GM21526 (cell line): ENCODE measurements around the gene HERC6.
"Not testable (repeated sequence)": the region's sequence is repeated elsewhere in the genome, so short reads cannot be mapped to it uniquely, and the experiment has no call there.

Source experiments
- ATAC-seq: cut with Tn5 transposase; IDR thresholded peaks from one replicate; pipeline ENCODE4 v1.9.1; 2021; ENCODE audit warnings: moderate library complexity; ENCODE audit not compliant: unreplicated experiment, low FRiP score

HERC6 gene

DNA sequence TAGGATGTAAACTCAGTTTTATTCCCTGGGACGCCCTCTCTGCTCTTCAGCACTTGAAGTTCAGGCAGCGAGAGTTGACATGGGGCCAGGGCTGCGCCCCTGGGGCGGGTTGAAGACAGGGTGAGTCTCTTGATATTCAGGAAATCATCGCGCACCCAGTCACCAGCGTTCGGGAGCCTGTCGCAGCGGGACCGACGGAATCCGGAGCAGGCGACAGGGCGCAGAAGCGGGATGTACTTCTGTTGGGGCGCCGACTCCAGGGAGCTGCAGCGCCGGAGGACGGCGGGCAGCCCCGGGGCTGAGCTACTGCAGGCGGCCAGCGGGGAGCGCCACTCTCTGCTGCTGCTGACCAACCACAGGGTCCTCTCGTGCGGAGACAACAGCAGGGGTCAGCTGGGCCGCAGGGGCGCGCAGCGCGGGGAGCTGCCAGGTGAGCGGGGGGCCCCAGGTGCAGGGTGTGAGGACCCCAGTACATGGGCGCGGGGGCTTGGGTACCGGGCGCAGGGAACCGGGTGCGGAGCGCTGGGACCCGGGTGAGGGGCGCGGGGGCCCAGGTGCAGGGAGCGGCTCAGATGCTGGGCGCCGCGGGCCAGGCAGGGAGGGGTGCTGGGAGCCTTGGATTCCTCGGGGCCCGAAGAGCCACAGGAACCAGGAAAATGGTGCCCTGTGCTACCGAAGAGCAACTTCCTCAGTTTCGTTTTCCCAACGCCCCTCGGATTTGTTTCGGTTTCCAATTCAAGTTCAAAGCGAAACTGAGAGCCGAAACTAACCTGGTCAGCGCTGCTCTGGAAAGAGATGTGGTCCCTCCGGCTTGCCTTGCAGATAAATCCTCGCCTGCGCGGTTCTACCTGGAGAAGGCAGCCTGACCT lies at the start of gene HERC6:
TSS of gene HERC6 (plus strand) at position 162 of the 869 bp plus-strand sequence. CDS start at position 232, 70 bp downstream.
- ATAC-seq: peak; percentile 73

DNA sequence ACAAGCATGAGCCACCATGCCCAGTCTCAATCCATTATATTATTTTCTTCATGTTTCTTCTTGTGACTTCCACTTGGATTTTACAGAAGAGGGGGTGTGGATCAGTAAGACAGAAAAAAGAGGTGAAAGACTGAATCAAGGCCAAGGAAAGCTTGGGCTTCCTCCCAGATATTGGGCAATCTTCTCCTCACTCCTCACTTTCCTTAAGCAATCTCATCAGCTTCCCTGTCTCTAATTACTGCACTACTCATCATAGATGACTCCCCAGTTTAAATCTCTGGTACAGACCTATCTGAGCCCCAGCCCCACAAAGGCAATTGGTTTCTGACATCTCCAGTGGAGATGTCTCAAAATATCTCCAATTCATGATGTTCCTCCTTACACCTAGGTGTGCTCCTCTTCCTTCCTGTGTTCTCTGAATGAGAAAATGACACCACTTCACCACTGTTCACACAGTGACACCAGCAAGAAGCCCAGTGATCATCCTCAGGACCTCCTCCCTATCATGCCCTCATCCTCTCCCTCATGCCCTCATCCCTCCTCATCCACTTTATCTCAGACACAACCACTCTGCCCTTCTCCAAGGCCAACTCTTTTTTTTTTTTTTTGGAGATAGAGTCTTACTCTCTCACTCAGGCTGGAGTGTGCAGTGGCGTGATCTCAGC lies 44.8 kb upstream of the HERC6 start:
- no peak for ATAC-seq

DNA sequence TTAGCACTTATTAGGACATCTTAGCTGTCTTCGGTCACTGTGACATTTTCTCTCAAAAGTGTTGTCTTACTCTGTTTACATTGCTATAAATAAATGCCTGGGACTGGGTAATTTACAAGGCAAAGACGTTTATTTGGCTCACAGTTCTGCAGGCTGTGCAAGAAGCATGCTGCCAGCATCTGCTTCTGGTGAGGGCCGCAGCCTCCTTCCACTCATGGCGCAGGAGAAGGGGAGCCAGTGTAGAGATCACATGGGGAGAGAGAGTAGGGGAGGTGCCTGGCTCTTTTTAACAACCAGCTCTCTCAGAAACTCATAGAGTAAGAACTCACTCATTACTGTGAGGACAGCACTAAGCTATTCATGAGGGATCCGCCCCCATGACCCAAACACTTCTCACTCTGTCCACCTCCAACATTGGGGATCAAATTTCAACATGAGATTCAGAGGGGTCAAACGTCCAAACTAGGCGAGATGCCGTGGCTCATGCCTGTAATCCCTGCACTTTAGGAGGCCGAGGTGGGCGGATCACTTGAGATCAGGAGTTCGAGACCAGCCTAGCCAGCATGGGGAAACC lies 43.5 kb upstream of the HERC6 start:
- no peak for ATAC-seq

DNA sequence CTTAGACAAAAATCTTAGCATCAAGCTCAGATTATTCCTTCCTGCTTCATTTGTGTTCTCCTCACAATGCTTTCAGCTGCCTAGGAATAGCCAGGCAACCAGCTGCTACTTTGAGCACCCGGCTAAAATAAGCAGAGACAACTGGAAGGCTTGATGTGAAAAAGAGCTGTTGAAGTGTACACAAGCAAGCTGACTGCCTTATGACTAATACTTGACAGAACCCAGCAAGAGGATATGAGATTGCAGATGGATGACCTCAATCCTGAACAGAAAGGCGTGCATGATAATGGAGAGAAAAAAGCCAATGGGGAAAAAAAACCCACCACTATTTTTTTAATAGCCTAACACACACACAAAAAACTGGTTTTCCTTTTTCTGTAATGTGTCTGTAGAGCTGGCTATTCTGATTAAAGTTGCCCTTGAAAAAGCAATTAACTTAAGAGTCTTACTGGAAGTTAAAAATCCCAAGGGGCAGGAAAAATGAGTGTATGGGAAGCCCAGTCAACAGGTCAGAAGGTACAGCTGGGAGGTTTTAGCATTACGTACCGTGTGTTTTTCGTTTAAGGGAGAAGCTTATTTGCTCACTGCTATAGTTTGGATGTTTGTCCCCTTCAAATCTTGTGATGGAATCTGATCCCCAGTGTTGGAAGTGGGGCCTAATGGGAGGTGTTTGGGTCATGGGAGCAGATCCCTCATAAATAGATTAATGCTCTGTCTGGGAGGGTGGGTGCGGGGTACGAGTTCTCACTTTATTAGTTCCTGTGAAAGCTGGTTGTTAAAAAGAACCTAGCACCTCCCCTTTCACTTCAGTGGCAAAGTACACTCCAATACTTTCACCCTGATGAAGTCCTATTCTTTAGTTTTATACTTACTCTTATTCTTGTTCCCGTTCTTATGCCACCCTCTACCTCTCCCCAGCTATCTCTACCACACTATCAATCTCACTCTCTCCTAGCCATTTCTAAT lies 37.1 kb upstream of the HERC6 start:
- no peak for ATAC-seq

DNA sequence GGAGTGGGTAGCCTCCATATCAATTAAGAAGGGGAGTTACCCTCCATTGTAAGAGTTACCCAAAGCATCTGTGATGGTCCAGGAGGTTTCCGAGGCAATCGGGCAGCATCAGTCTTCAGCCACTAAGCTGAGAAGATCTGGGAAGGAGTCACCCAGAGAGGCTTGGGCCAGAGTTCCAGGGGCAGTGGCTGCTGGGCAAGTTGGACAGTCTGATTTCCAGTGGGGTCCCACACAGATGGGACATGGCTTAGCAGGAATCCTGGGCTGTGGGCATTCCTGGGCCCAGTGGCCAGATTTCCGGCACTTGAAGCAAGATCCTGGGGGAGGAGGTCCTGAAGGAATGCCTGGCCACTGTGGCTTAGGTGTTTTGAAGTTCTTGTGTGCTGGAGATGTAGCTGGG lies 31.8 kb upstream of the HERC6 start:
- ATAC-seq: not testable (repeated sequence)

DNA sequence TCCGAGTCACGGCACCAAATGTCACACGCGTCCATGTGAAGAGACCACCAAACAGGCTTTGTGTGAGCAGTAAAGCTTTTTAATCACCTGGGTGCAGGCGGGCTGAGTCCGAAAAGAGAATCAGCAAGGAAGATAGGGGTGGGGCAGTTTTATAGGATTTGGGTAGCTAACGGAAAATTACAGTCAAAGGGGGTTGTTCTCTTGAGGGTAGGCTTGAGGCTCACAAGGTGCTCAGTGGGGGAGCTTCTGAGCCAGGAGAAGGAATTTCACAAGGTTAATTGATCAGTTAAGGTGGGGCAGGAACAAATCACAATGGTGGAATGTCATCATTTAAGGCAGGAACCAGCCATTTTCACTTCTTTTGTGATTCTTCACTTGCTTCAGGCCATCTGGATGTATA lies 29.9 kb upstream of the HERC6 start:
- not testable (repeated sequence) for ATAC-seq

DNA sequence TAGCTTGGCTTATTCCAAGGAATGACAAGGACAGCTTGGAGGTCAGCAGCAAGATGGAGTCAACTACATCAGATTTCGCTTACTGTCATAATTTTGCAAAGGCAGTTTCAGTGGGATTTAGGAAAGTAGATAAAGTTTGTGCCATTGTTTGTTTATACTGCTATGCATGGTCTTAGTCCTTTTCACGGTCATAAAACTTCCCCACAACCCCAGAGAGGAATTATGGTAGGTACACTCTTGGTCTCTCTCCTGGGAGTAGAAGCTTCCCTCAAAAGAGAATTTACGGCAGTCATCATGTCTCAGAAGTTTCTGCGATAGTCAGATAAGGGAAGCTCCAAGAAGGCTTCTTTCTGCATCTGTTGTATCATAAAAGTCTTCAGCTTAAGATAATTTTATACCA lies 27.9 kb upstream of the HERC6 start:
- ATAC-seq: no peak

DNA sequence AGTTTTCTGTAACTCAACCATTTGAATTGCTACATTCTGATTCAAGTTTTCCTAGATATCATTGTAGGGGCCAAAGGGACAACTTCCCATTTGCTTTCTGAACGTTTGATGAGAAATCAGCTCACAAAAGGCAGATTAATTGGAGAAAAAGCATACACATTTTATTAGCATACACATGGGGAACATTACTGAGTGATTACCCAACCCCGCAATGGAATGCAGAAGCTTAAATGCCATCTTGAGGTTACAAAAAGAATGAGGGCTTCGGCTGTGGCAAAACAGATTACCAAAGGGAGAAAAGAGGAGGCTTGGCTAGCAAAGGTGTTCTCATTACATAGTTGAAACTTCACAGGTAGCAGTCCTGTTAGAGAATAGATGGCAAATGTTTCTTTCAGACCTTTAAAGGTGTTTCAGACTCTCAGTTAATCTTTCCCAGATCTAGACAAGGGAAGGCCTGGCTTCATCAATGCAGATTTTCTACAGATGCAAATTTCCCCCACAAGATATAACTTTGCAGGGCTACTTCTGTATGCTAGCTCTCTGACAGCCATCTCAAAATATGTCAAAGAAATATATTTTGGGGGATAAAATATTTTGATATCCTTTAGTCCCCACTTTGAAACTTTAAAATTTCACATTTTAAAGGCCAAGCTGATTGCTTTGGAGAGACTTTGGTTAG lies 26.5 kb upstream of the HERC6 start:
- ATAC-seq: no peak

DNA sequence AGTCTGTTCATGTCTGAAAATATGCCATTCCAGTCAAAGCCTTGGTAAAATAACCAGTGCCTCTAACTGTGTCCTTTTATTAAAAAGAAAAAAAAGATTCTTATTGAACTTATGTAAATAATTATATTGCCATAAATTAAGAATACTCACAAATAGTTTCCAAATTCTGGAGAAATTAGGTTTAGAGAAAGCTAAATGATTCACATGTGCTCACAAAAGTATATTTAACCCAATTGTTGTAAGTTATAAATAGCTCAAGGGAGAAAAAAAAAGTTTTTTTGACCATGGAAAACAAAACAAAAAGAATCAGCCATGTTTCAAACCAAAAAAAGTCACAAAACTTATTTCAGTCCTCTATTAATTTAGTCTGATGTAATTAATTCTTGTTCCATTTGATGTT lies 25.3 kb upstream of the HERC6 start:
- ATAC-seq: no peak

DNA sequence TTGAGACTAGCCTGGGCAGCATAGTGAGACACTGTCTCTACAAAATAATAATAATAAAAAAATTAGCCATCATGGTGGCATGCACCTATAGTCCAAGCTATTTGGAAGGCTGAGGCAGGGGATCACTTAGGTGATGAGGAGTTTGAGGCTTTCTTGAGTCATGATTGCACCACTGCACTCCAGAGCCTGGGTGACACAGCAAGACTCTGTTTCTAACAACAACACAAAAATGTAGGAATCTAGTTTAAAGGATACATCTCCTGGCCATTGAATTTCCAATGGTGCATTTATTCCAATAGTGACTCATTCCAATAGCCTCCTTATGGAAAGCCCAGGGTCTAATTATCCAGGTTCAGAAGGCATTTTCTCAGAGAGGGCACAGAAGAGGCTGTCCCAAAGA lies 21.9 kb upstream of the HERC6 start:
- ATAC-seq: no peak

DNA sequence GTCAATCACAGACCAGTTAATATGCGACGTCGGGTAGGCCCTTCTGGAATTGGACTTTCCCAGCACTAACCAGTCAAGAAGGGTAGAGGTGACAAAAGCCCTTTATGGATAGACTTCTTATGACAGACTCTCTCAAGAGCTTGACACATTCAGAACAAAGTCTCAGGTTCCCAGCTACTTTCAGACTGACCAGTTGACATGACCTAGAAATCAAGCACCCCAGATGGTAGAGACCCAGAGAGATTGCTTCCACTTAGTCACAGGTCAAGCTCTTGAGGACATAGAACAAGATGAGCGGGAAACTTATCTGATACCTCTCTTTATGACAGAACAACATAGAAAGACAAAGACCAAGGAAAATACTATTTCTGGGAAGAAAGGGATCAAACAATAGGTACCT lies 21.4 kb upstream of the HERC6 start:
- ATAC-seq: no peak

DNA sequence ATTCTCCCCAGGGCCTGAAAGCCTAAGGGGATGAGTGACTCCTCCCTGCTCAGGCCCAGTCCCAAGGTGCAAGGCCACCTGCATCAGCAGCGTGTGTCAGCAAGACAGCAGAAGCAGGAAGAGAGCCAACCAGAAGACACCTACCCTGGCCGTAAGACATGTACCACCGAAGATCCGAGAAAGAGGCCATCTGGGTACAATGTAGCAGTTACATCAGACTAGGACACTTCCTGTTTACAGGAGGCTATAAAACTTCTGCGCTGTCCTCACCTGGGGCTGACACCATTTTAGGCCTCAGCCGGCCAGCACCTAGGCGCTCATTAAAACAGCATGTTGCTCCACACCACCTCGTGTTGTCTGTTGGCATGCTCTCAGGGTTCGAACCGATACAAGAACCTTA lies 19.1 kb upstream of the HERC6 start:
- ATAC-seq: no peak

DNA sequence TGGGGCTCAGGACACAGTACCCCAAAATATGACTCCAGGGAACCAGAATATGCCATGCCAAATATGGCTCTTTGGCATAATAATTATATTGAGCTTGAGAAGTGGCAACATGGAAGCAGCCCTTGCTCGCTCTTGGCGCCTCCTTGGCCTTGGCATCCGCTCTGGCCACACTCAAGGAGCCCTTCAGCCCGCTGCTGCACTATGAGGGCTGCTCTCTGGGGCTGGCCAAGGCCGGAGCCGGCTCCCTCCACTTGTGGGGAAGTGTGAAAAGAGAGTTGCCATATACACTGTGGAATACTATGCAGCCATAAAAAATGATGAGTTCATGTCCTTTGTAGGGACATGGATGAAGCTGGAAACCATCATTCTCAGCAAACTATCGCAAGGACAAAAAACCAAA lies 18.4 kb upstream of the HERC6 start:
- no peak for ATAC-seq

DNA sequence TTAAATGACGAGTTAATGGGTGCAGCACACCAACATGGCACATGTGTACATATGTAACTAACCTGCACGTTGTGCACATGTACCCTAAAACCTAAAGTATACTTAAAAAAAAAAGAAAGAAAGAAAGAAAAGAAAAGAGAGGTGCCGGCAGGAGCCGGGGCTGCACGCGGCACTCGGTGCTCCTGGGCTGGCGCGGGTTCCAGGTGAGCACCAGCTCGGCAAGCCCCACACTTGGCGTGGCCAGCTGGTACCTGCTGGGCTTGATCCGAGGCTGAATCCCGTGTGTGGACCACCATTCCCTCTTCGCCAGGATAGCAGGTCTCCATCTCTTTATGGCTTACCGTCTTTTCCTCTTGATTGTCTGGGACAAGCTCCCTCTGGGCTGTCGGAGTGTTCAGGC lies 17.9 kb upstream of the HERC6 start:
- no peak for ATAC-seq

DNA sequence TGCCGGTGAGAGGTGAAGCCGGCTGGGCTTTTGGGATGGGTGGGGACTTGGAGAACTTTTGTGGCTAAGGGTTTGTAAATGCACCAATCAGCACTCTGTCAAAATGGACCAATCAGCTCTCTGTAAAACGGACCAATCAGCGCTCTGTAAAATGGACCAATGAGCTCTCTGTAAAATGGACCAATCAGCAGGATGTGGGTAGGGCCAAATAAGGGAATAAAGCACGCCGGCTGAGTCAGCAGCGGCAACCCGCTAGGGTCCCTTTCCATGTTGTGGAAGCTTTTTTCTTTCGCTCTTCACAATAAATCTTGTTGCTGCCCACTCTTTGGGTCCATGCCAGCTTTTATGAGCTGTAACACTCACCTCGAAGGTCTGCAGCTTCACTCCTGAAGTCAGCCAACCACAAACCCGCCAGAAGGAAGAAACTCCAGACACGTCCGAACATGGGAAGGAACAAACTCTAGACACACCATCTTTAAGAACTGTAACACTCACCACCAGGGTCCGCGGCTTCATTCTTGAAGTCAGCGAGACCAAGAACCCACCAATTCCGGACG lies 17.4 kb upstream of the HERC6 start:
- not testable (repeated sequence) for ATAC-seq

DNA sequence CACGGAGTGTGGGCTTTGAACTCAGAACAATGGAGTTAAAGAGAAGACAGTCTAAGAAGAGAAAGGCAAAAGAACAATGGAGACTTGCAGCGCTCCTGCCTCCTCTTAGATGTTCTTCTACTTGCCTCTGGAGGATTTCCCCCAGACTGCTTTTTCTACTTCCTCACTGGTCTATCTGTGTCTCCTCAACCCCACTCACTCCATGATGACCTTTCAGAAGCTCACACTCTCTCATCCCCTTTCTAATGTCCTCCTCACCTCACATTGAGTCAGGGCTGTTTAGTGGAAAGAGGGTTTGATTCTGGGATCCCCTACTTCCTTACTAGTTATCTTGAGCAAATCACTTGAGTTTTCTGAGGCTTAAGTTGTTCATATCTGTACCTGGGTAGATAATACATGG lies 12.2 kb upstream of the HERC6 start:
- no peak for ATAC-seq

DNA sequence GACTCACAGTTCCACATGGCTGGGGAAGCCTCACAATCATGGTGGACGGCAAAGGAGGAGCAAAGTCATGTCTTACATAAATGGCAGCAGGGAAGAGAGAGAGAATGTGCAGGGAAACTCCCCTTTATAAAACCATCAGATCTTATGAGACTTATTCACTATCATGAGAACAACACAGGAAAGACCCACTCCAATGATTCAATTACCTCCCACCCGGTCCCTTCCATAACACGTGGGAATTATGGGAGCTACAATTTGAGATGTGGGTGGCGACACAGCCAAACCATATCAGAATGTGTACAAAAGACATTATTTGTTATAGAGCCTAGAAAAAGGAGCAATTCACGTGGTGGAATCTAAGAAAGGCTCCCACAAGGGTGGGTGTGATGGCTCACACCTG lies 10.8 kb upstream of the HERC6 start:
- no peak for ATAC-seq

DNA sequence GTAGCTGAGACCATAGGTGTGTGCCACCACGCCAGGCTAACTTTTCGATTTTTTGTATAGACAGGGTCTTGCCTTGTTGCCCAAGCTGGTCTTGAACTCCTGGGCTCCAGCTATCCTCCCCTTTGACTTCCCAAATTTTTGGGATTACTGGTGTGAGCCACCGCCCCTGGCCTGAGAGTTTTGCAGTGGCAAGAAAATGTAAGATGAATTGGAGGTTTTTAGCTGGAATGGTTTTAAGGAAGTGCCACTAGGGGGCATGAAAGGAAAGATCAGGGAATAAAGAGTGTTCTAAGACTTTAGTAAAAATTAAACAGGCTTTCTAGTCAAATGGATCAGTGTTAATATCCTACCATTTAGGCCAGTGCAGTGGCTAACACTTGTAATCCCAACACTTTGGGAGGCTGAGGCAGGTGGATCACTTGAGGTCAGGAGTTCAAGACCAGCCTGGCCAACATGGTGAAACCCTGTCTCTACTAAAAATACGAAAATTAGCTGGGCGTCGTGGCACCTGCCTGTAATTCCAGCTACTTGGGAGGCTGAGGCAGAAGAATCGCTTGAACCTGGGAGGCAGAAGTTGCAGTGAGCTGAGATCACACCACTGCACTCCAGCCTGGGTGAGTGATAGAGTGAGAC lies 9.4 kb upstream of the HERC6 start:
- ATAC-seq: not testable (repeated sequence)

DNA sequence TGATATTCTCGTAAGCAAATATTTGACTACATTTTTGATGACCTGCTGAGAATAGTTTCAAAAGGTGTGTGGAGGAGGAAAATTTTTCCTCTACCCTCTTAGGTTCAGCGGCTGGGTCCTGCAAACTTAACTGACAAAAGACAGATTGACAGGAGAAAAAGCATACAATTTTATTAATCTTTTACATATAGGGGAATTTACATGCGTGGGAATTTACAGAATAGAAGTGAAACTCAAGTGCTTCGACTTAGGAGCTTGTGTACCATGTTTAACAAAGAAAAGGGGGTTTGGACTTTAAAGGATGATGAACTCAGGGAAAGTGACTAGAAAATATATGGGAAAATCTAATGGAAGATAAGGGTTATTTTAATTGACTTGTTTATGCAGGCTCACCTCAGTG lies 2.5 kb downstream of the HERC6 start:
- ATAC-seq: no peak
